Fibroblast of lung (primary cell): Measurements from ENCODE around the gene HIRIP3. TPM values are rescaled to one million over a fixed set of nuclear protein-coding genes. Genes with fewer than 3 reads are reported as not detected.

Experiments used
- DNase-seq, 2 donors: peaks; one replicate each; pipeline versions ENCODE4 v3.0.0 to v3.0.0-alpha.2; 2010; ENCODE audit warnings: low read depth in 2 of 2
- H2AFZ ChIP-seq: 2 replicates; pipeline ENCODE4 v1.5.1; 2012; ENCODE audit warnings: low read length, control low read depth, inconsistent platforms
- H3K27ac ChIP-seq: 2 replicates; pipeline ENCODE4 v1.5.1; 2011; ENCODE audit warnings: low read length, control low read depth; ENCODE audit not compliant: insufficient read depth
- H3K27me3 ChIP-seq: 2 replicates; pipeline ENCODE4 v1.5.1; 2011; ENCODE audit warnings: mild to moderate bottlenecking, low read length; ENCODE audit not compliant: control insufficient read depth, insufficient read depth
- H3K36me3 ChIP-seq: 2 replicates; pipeline ENCODE4 v1.5.1; 2011; ENCODE audit warnings: low read length; ENCODE audit not compliant: control insufficient read depth, insufficient read depth
- H3K4me1 ChIP-seq: 2 replicates; pipeline ENCODE4 v1.5.1; 2011; ENCODE audit warnings: low read length; ENCODE audit not compliant: control insufficient read depth, insufficient read depth; ENCODE audit errors: extremely low read depth
- H3K4me2 ChIP-seq: 2 replicates; pipeline ENCODE4 v1.5.1; 2011; ENCODE audit warnings: low read length, control low read depth; ENCODE audit not compliant: insufficient read depth; ENCODE audit errors: extremely low read depth
- H3K4me3 ChIP-seq, 4 experiments: fragments of 200-600 bp in 1 of 4; sonication (generic) in 1 of 4; replicated peaks in 1 of 4; 2 replicates each; pipeline ENCODE4 v1.5.1; 2011 to 2016; ENCODE audit warnings: low read length in 4 of 4, low read depth in 3 of 4, mild to moderate bottlenecking in 3 of 4, control low read depth in 2 of 4, inconsistent platforms in 1 of 4, mixed read lengths in 1 of 4; ENCODE audit not compliant: insufficient read depth in 1 of 4; ENCODE audit errors: control extremely low read depth in 1 of 4
- H3K79me2 ChIP-seq: 2 replicates; pipeline ENCODE4 v1.5.1; 2012; ENCODE audit warnings: mild to moderate bottlenecking, low read length, inconsistent platforms; ENCODE audit not compliant: control insufficient read depth, insufficient read depth
- H3K9ac ChIP-seq: 2 replicates; pipeline ENCODE4 v1.5.1; 2011; ENCODE audit warnings: mild to moderate bottlenecking, low read length, control low read depth; ENCODE audit not compliant: insufficient read depth
- H3K9me3 ChIP-seq: 2 replicates; pipeline ENCODE4 v1.5.1; 2012; ENCODE audit warnings: low read depth, low read length; ENCODE audit not compliant: control insufficient read depth, insufficient read depth
- H4K20me1 ChIP-seq: 2 replicates; pipeline ENCODE4 v1.5.1; 2011; ENCODE audit warnings: low read length; ENCODE audit not compliant: control insufficient read depth, insufficient read depth; ENCODE audit errors: extremely low read depth
- CTCF ChIP-seq, 2 donors: IDR thresholded peaks in 1 of 2; conservative IDR thresholded peaks in 1 of 2; 1 replicate in 1 of 2; 2 replicates in 1 of 2; pipeline ENCODE4 v1.5.1; 2011 to 2012; ENCODE audit warnings: low read length in 2 of 2, control low read depth in 1 of 2, inconsistent platforms in 1 of 2, low read depth in 1 of 2, mild to moderate bottlenecking in 1 of 2
- EZH2 ChIP-seq: IDR thresholded peaks from 2 replicates; pipeline ENCODE4 v1.5.1; 2012; ENCODE audit warnings: low read length, control low read depth, mild to moderate bottlenecking; ENCODE audit errors: missing control alignments
- polyA plus RNA-seq, 2 donors: library from polyadenylated mRNA; depleted of rRNA in 1 of 2; stranded (reverse) in 1 of 2; unstranded in 1 of 2; fragments of >200 nt; gene quantifications; 2 replicates each; pipeline ENCODE4 v1.2.1, GENCODE V29; 2011 to 2012; ENCODE audit warnings: missing spikeins in 1 of 2
- total RNA-seq: library from RNA; depleted of rRNA; stranded (reverse); fragments of >200 nt; gene quantifications from 2 replicates; pipeline ENCODE4 v1.2.1, GENCODE V29; 2014

HIRIP3 gene
- total and polyA plus RNA-seq, 2 donors (not counting 1 experiment from before 2014, with no cell fraction given): 3.0 to 7.9 TPM

- H3K27ac ChIP-seq: peak overlapping the region; percentile 24
- H3K36me3 ChIP-seq: peaks cover 7% of the 10 kb centered on the region
- no peak overlapping the region for H3K4me3 ChIP-seq
- peaks cover 42% of the 10 kb centered on the region for H3K79me2 ChIP-seq
- no peak overlapping the region for H3K4me2 ChIP-seq
- TF ChIP-seq EZH2 (no peak), CTCF (conservative IDR thresholded peaks at IDR 0.05 in 1 of 2, IDR thresholded peaks at IDR 0.05 in 1 of 2; ENCODE audit: low read depth in 1 of 2, low read length in 2 of 2) (no peak)
- no peak overlapping the region for H3K9ac ChIP-seq
- H3K4me1 ChIP-seq: peaks cover 9% of the 10 kb centered on the region
- no peaks in the 10 kb centered on the region for H3K27me3 ChIP-seq
- peaks cover 3% of the 10 kb centered on the region for H4K20me1 ChIP-seq
- no peaks in the 10 kb centered on the region for H3K9me3 ChIP-seq
- peak overlapping the region; percentile 22 for H2AFZ ChIP-seq
- DNase-seq: no peak
These were observed 22.4 kb downstream of the HIRIP3 start for GRCh38 chr16:29972992-29973383.

- Histone ChIP-seq H3K9ac (no peak overlapping the region), H3K27ac (no peak overlapping the region), H3K36me3 (peaks cover 7% of the 10 kb centered on the region), H3K79me2 (peaks cover 38% of the 10 kb centered on the region), H4K20me1 (peaks cover 3% of the 10 kb centered on the region), H3K9me3 (no peaks in the 10 kb centered on the region), H2AFZ (no peak overlapping the region), H3K27me3 (no peaks in the 10 kb centered on the region), H3K4me2 (no peak overlapping the region), H3K4me3 (no peak overlapping the region), H3K4me1 (peaks cover 9% of the 10 kb centered on the region)
- DNase-seq: no peak
- no peak for TF ChIP-seq EZH2
- no peak for TF ChIP-seq CTCF (conservative IDR thresholded peaks at IDR 0.05 in 1 of 2, IDR thresholded peaks at IDR 0.05 in 1 of 2; ENCODE audit: low read depth in 1 of 2, low read length in 2 of 2)
These were observed 22.9 kb downstream of the HIRIP3 start for GRCh38 chr16:29972500-29972899.

GRCh38 chr16:29971304-29971703, 24.1 kb downstream of the HIRIP3 start:
- Histone ChIP-seq H3K9me3 (no peaks in the 10 kb centered on the region), H3K4me2 (no peak overlapping the region), H3K79me2 (peaks cover 26% of the 10 kb centered on the region), H3K27ac (no peak overlapping the region), H3K36me3 (peaks cover 7% of the 10 kb centered on the region), H3K27me3 (no peaks in the 10 kb centered on the region), H2AFZ (no peak overlapping the region), H3K9ac (no peak overlapping the region), H3K4me1 (peaks cover 9% of the 10 kb centered on the region), H4K20me1 (peaks cover 3% of the 10 kb centered on the region), H3K4me3 (no peak overlapping the region)
- TF ChIP-seq EZH2 (no peak), CTCF (conservative IDR thresholded peaks at IDR 0.05 in 1 of 2, IDR thresholded peaks at IDR 0.05 in 1 of 2; ENCODE audit: low read depth in 1 of 2, low read length in 2 of 2) (no peak)
- no peak for DNase-seq
